GM12878 (cell line): ENCODE results near the gene CCSER1.

Experiments
- CHD2 ChIP-seq: IDR thresholded peaks from 2 replicates; pipeline ENCODE4 v1.6.1; 2011; ENCODE audit warnings: low read depth, low read length, improper control_type of control experiment, borderline replicate concordance
- CTCF ChIP-seq, 3 experiments: IDR thresholded peaks in 2 of 3; conservative IDR thresholded peaks in 1 of 3; 2 replicates each; pipeline ENCODE4 v1.5.1; 2011; ENCODE audit warnings: low read depth in 3 of 3, low read length in 3 of 3, mild to moderate bottlenecking in 3 of 3, control low read depth in 2 of 3, moderate library complexity in 2 of 3, inconsistent platforms in 1 of 3, mixed read lengths in 1 of 3; ENCODE audit not compliant: control insufficient read depth in 2 of 3, insufficient read depth in 1 of 3; ENCODE audit errors: extremely low read depth in 1 of 3
- GABPA ChIP-seq: IDR thresholded peaks from 2 replicates; pipeline ENCODE4 v1.6.1; 2014; ENCODE audit warnings: antibody characterized with exemption, low read depth, mild to moderate bottlenecking, inconsistent platforms
- LARP7 ChIP-seq: fragments of 450-650 bp; IDR thresholded peaks from 2 replicates; pipeline ENCODE4 v1.6.1; 2017; ENCODE audit warnings: mild to moderate bottlenecking
- PAX5 ChIP-seq: IDR thresholded peaks from 2 replicates; pipeline ENCODE4 v1.6.1; 2011; ENCODE audit warnings: low read depth, low read length, borderline replicate concordance
- POLR2A ChIP-seq: IDR thresholded peaks from 2 replicates; pipeline ENCODE4 v1.6.1; 2011; ENCODE audit warnings: low read depth, mild to moderate bottlenecking, low read length
- RAD21 ChIP-seq: IDR thresholded peaks from 2 replicates; pipeline ENCODE4 v1.6.1; 2011; ENCODE audit warnings: mild to moderate bottlenecking, low read depth, low read length, moderate library complexity; ENCODE audit not compliant: insufficient read depth
- SIN3A ChIP-seq: IDR thresholded peaks from 2 replicates; pipeline ENCODE4 v1.6.1; 2012; ENCODE audit warnings: low read depth, low read length, improper control_type of control experiment

DNA sequence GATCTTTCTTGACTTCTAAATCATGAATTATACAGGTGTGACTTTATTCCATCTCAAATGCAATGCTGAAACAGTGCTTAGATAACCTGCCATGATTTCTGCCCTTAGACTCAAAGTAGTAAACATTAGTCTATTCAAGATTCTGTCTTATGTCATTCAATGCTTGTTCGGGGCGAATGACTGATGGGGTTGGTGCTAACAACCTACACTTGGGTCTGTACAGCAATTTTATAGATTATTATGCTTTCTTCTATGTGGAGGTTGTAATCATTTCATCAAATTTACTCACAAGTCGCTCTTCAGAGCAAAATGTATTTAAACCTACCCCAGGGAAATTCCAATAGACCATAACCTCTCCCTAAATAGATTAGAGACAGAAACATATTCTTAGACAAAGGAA is 1155.0 kb downstream of the CCSER1 start:
- no peak for TF ChIP-seq CHD2
- no peak for TF ChIP-seq SIN3A
- no peak for TF ChIP-seq PAX5
- no peak for TF ChIP-seq CTCF (IDR thresholded peaks at IDR 0.05 in 2 of 3, conservative IDR thresholded peaks at IDR 0.05 in 1 of 3; ENCODE audit: control insufficient read depth in 2 of 3, extremely low read depth in 1 of 3, insufficient read depth in 1 of 3, low read depth in 3 of 3, low read length in 3 of 3)
- TF ChIP-seq LARP7, result no peak
- TF ChIP-seq RAD21, result no peak
- no peak for TF ChIP-seq GABPA
- no peak for TF ChIP-seq POLR2A
